GM12801 (cell line): Measurements from ENCODE around the gene EPAS1.

Source experiments
- TF ChIP-seq, protein P1 (sequence below): IDR thresholded peaks from one replicate; pipeline ENCODE4 v1.5.1; 2011; ENCODE audit warnings: control low read depth; ENCODE audit not compliant: insufficient read length; ENCODE audit errors: extremely low read depth

The EPAS1 gene

DNA sequence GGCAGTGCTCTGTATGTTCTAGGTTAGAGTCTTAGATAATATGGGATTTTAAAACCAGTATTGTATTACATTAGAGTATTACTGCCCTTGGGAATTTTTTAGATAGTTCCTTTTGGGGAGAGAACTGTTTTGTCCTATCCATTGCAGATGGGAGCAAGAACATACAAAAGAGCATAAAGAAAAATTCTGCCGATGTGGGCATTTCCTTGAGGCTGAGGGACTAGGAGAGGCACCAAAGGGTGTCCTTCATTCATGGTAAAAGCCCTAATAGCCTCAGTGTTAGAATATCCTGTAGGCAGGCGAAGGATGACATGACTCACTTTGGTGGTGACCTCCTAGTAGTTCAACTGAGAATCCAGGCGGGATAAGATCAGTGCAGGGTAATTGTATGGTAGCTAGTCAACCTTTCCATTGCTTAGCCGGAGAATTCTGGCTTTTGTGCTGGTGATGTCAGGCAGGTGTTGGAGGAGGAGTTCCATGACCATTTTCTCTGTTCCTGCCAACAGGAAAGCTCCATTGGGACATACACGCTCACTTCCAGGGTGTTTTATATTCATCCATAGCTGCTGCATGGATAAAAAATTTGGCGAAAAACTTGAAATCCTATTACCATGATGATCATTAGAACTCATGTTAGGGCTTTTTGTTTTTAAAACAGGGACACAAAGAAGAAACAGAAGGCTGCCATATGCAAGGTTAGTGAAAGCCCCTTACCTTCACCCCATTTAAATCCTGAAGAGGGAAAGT is 28.1 kb downstream of the EPAS1 start:
- TF ChIP-seq, protein P1, sequence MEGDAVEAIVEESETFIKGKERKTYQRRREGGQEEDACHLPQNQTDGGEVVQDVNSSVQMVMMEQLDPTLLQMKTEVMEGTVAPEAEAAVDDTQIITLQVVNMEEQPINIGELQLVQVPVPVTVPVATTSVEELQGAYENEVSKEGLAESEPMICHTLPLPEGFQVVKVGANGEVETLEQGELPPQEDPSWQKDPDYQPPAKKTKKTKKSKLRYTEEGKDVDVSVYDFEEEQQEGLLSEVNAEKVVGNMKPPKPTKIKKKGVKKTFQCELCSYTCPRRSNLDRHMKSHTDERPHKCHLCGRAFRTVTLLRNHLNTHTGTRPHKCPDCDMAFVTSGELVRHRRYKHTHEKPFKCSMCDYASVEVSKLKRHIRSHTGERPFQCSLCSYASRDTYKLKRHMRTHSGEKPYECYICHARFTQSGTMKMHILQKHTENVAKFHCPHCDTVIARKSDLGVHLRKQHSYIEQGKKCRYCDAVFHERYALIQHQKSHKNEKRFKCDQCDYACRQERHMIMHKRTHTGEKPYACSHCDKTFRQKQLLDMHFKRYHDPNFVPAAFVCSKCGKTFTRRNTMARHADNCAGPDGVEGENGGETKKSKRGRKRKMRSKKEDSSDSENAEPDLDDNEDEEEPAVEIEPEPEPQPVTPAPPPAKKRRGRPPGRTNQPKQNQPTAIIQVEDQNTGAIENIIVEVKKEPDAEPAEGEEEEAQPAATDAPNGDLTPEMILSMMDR, result no peak

DNA sequence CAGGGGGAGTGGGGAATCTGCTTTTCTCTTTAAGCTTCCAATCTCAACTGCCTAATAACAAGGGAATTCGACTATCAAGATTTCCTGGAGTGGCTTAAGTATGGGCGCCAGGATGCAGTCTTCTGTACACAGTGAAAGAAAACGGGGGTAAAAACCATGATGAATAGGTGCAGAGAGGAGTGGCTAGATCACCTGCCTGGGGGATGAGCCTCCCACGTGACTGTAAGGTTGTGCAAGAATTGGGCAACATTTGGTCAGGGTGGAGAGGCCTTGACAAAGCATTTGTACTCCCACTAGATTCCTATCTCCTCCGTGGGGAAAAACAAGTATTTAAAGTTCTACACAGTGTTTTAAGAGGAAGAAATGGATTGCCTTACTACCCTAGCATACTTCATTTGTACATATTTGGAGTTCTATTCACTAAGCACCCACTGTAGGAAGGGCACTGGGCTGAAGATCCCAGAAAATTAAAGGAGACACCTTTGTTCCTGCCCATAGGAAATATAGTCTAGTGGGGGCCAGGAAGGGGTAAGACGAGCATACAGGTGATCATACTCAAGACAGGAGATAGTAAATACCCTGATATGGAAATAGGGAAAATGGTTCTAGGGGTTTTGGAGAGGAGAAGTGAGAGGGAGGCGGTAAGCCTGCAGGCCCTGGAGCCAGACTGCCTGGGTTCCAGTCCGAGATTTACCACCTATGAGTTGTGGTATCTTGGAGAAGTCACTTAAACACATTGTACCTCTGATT is 29.2 kb downstream of the EPAS1 start:
- TF ChIP-seq, protein P1, result no peak

DNA sequence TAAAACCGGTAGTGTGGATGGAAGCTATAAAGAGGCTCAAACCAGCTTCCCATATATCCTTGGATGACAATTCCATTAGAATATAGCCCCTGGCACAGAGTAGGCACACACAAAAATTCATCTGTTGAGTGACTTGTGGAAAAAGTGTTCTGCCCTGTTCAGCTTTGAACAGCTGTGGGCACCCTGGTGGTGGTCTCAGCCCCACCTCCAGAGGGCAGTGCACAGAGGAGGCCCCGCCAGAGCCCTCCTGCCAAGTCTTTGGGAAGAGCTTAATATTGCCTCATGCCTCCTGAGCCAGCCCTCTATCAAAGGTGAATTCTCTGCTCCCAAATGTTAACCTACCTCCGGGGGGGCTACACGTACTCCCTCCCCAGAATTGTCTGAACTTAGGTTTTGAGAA is 30.4 kb downstream of the EPAS1 start:
- TF ChIP-seq, protein P1, result no peak

DNA sequence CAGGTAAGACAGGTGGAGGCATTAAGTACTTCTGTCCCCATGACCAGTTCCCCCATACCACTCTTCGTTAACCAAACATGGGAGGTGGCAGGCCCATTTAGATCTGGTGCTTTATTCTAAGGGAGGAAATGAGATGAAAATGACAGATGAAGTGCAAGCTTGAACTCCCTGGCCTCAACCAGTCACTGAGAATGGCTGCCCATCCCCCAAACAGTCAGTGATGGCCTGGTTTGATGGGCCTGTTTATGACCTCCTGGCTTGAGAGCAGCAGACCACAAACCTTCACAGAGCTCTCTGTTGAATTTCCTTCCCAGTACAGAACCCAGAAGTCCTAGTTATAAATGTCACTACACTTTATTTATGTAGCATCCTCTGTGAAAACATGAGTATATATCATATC is 31.1 kb downstream of the EPAS1 start:
- TF ChIP-seq, protein P1, result no peak

DNA sequence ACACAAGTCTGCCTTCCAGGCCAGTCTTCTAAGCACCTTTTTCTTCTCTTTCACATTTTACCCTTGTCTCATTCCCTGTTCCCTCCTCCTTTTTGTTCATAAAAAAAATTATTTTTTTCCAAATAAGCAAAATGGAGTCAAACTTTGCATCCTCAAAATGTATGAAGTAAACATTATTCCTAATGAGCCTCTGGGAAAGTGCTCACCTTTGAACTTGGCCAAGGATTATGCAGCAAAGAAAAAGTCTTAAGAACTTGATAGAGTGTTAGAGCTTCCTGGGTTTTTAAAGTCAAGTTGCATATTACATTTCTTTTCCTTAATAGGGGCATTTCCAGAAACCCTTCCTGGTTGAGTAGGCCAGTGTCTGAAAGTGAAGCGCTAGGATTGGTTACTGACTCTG is 31.6 kb downstream of the EPAS1 start:
- TF ChIP-seq, protein P1, result no peak

DNA sequence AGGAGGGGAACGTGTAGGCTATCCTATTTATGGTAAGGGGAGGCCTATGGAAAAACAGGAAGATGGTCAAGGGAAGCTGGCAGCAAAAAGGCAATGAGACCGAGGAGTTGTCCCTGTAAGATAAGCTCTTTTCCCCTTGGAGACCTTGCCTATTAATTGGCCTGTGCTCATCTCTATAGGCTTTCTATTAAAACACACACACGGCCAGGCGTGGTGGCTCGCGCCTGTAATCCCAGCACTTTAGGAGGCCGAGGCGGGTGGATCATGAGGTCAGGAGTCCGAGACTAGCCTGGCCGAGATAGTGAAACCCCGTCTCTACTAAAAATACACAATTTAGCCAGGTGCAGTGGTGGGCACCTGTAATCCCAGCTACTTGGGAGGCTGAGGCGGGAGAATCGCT is 32.1 kb downstream of the EPAS1 start:
- TF ChIP-seq, protein P1, result no peak

DNA sequence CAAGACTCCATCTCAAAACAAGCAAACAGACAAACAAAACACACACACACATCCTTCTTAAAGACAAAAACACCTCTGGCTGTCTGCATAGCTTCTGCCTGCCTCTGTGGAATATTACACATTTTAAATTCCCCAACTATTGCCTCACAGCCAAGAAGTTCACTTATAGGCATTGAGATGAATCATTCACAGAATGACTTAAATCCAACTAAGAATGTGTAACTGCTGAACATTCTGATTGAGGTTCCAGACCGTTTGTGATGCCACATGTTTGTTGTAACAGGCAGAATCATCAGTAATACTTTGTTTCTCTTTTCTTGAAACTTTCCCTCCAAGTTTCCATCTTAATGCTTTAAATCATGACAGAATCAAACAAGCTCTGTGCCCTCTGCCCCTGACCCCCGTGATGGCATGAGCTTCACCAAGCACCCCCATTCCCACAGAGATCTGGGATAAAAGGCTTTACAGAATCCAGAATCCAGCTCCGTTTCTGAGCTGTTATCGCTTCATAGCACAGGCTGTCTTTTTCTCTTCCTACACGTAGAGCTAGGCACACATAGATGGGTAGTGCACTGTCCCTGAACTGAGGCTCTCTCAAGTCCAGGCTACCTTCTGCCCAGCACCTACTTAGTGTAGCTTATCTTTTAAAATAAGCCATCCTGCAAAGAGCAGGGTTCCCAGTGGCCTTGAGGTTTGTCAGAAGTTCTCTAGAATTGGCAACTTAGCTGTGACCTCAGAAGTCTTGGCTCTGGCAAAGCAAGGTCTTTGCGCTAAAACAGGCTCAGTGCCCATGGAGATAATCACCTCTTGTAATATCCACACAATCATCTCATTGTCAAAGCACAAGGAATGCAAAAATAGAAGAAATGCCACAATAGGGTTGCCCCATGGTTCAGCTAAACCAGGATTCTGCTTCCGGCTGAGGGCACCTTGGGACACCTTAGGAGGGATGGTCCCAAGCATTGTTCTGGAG is 32.9 kb downstream of the EPAS1 start:
- TF ChIP-seq, protein P1, result no peak
